HG02884 (cell line): ENCODE results near the gene CADM2.
"Not testable (repeated sequence)": the region's sequence is repeated elsewhere in the genome, so short reads cannot be mapped to it uniquely, and the experiment has no call there.

Source experiments
- ATAC-seq: cut with Tn5 transposase; IDR thresholded peaks from one replicate; pipeline ENCODE4 v1.9.1; 2021; ENCODE audit warnings: mild to moderate bottlenecking, moderate library complexity; ENCODE audit not compliant: unreplicated experiment

Gene CADM2

DNA sequence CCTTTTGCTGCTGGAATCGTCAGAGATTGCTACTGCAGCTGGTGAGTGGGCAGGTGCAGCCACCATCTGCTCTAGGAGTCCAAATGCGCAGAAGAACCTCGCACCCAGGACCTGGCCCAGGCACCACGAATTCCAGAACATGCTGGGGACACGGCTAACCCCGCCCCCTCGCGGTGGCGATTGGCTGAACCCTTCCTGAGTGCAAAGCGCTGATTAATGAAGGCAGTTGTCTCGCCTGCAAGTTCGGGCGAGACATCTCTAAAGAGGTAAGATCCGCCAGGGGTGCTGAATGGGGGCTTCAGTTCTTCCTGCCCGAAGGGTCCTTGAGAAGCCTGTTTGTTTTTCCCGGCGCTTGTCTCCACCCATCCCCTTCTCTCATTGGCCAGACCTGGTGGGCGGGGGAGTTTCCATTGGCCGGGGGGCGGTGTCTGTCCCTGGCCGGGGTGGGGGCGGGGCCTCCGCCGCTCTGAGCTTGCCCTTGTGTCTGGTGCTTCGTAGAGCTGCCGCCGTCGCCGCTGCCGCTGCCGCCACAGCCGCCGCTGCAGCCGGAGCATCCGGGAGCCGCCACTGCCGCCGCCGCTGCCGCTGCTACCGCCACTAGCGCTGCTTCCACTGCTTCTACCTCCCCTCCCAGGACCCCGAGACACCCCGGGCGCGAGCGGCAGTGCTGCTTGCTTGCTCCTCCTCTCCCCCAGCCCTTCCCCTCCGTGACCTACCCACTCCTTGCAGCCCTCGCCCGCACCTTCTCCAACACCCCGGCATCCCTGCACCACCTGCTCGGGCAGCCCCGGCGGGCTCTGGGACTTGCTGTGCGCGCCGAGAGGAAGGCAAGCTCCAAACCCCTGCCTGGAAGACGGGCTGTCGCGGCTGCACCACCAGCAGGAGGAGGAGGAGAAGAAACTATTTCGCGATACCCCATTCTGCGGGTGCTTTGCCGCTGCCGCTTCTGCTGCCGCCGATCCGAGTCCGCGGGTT is at the start of gene CADM2:
Gene CADM2, plus strand, starts transcription at position 495 of the 975 bp plus-strand sequence.
- ATAC-seq: peak; percentile 91

DNA sequence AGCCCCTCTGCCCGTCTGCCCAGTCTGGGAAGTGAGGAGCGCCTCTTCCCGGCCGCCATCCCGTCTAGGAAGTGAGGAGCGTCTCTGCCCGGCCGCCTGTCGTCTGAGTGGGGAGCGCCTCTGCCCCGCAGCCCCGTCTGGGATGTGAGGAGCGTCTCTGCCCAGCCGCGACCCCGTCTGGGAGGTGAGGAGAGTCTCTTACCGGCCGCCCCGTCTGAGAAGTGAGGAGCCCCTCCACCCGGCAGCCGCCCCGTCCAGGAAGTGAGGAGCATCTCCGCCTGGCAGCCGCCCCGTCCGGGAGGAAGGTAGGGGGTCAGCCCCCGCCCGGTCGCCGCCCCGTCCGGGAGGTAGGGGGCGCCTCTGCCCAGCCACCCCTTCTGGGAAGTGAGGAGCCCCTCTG is 40.2 kb upstream of the CADM2 start:
- not testable (repeated sequence) for ATAC-seq

DNA sequence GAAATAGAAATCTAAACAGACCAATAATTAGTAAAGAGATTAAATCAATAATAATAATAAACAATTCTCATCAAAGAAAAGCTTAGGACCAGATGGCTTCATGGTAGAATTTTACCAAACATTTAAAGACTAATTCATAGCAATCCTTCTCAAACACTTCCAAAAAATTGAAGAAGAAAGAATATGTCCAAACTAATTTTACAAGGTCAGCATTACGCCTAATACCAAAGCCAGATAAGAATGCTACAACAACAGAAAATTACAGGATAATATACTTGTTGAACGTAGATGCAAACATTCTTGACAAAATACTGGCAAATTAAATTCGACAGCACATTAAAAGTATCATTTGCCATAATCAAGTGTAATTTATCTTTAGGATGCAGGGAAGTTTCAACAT is 36.1 kb upstream of the CADM2 start:
- ATAC-seq: no peak

DNA sequence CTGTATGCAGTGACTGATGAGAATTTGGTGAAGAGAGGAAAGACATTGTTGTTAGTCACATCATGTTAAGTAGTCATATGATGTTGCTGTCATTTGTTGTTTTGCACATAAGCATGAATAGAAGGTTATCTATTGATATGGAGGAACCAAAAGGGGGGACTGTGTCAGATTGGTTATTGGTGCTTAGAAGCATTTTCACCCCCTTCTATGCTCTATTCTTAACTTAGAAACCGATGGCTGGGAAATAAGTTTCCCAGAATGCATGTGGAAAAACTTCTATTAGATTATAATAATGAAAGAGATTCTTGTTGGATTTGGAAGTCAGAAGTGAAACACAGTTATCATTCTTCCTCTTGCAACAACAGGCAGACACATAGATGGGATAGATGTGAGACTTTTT is 33.2 kb upstream of the CADM2 start:
- ATAC-seq: no peak

DNA sequence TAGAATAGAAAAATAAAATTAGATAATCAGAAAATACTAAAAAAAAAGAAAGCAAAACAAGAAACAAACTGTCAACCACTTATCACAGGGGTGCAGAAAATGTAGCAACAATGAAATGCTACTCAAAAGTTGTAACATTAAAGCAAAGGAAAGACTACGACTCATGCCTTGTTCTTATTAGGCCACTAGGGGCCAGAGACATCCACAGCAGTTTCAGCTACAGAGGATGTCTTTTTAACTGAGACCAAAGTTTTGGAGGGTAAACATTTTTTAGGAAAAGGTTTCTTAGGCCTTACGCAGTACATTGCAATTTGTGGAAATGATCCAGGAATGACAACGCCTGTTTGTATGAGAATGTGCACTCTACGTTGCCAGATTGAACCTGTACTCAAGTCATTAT is 15.4 kb upstream of the CADM2 start:
- ATAC-seq: no peak

DNA sequence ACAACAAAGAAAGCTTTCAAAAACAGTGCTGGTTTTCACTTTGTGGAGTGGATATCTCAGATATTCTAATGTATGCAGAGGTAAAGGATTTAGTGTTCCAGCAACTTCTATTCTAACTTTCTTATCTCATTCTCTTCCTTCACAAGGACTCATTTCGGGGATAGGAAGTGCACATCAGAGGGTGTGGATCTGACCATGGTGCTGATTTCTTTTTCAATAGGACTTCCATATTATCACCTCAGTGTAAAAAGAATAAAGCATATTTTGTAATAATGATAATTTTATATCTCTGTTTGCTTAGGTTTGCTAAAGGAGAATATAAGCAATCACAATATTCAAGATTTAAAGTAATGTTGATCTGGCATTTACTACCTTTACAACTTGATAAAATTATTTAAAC is 12.5 kb upstream of the CADM2 start:
- no peak for ATAC-seq

DNA sequence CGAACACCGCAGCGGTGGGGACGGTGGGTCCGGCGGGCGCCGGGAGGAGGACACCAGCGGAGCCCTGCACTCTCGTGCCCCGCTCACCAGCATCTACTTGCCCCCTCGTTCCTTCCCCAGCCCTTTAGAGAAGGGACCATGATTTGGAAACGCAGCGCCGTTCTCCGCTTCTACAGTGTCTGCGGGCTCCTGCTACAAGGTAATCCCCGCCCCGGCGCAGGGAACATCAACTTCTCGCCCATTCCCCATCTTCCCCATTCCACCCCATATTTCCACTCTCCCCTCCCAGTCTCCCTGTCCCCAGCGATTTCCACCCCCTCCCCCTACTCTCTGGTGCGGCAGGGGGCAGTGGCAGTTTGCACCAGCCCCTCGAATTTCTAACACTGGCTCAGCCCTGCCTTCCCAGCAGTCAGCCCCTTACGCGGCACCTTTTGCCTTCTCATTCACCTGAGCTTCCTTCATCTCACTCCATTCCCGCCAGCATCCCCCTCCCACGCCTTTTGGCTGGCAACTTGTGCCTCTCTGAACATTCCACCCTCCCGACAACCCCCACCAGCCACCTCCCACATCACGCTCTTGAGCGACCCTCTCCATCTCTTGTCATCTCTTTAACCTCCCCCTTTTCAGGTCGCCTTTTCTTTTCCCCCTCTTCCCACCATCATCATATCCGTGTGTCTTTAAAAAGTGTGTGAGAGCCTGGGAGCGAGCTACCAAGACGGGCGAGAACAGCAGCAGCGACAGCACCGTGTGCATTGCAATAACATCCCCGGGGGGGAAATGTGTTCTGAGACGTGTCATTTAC is 882 bp downstream of the CADM2 start:
- ATAC-seq: no peak

DNA sequence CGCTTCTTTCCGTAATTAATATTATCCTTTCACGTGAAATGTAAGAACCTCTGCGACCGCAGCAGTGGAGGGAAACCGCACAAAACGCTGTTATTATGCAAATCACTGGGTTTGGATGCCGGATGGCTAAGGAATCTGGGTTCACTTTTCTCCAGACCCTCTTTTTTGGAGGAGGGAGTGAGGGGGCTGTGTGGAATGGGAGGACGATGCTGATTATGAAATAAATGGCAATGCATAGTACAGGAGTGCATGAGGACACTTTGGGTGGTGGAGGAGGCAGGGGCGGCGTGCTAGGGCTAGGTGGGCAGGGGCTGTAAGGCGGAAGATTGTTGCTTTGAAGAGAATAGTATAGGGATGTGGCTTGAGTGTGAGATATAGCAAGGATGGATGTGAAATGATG is 1.8 kb downstream of the CADM2 start:
- no peak for ATAC-seq

DNA sequence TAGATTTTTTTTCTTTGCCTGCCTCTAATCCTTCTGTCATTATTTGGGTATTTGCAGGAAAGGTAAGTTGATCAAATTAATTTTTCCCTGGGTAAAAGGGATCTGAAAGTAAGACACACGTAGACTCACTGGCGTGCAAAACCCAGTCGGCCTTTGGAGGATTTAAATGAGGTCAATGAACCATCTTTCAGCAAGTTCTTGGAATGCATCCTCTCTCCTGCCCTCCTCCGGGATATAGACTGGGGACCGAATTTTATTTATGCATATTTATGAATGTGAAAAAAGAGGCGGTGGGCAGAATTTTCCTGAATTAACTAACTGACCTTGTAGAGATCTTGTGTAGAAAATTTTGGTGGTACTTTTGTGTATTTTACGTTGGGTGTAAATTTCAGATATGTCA is 2.2 kb downstream of the CADM2 start:
- no peak for ATAC-seq

DNA sequence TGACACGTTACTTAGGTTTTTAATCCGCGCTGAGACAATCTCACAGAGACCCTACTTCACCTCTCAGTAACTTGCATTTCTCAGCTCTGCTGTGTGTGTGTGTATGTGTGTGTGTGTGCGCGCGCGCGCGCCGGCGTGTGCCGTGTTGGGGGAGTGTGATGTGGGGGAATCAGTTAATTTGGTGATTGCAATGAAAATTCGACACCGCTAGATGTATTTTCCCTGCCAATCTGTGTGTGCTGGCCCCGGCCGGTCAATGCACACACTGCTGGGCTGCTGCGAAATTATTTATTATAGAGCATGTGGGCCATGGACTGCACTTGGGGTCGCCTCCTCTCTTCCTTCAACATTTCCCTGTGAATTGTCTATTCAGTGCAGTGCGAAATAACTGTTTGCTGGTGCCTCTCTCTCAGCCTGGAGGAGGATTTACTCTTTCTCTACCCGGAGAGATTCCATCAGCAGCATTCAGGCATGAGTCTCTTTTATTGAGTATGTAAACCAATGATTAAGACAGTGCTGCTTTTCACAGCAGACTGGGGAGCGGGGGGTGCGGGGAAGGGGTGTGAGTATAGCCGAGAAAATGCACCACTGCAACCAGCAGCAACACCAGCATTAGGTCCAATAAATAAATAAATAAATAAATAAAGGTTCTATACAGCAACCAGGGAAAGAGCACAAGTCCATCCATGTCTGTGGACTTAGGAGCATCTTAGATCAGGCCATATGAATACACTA is 2.9 kb downstream of the CADM2 start:
- no peak for ATAC-seq

DNA sequence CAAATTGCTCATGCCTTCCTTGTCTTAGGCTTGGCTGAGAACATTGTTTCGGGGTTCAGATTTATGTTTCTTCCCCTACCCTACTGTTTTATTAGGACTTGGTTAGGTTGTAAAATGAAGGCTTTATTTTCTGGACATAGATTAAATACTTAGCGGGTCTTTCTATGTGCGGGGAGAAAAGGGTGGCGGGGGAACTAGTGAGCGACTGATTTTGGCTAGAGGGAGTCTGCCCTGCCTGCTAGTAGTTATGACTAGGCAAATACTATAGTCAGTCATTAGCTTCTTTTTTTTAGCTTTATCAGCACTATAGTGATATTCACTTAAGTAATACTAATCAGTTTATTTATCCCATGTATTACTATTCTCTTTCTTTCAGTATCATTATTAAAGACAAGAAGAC is 3.6 kb downstream of the CADM2 start:
- ATAC-seq: no peak

DNA sequence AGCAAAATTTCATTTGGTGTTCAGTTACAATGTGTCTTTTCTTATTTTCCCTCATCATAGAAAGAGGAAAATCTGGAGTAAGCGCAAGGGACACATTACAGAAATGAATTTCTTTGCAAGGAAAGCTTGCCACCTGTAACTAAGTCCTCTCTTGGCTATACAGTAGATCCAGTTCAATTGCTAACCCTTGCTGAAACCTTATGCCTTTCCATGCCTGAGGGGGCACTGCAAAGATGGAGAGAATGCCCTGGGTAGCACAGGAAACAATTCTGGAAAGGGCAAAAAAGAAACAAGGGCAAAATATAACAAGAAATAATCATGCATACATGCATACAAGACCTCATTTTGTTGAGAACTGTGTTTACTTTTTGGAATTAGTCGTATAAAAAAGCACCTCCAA is 4.3 kb downstream of the CADM2 start:
- no peak for ATAC-seq

DNA sequence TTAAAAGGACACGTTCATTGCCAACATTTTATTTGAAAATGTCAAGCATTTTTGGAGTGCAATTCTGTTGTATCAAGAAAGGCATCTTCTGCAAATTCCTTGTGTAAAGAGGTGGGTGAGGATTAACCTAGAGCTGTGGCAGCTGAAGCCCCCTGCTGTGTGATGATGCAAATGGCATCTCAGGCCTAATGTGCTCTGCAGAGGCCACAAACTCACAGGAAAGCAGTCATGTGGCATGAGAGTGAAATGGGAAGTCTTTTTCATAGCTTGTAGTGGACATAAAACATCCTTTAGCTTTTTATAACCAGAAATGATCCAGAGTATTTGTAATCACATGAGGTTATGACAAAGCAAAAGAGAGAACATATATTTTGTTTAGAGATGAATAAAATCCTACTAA is 6.4 kb downstream of the CADM2 start:
- ATAC-seq: no peak

DNA sequence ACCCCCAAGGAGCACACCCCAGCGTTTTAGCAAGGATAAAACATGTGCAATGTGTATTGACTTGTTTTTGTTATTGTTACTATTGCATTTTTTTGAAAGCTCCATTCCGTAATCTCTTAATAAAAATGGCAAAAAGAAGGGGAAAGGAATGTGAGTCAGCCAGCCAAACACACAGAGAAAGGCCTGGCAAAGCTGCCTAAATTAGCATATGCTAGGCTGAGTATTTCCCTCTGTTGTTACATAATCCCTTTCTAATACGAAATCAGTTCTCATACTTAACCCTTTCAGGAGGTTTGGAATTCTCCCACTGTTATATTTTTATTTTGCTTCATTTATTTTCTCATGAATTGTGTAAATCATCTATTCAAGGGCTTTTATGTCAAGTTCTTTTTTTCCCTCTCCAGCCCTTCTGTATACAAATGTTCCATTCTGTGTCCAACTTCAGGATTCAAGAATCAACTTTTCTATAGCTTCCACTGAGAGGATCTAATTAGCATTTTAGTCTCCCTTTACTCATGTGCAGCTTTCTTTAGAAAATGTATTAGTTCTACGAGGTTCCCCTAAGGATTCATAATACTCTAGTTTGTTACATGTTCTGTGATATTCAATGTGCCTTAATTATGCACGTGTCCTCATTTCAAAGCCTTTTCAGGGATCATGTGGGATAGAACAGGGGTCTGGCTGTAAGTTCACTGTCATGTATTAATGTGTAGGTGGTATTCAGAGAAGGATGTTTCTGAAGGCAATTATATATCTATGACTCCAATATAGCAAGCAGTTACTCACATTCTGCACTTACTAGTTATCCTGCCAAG is 9.2 kb downstream of the CADM2 start:
- no peak for ATAC-seq

DNA sequence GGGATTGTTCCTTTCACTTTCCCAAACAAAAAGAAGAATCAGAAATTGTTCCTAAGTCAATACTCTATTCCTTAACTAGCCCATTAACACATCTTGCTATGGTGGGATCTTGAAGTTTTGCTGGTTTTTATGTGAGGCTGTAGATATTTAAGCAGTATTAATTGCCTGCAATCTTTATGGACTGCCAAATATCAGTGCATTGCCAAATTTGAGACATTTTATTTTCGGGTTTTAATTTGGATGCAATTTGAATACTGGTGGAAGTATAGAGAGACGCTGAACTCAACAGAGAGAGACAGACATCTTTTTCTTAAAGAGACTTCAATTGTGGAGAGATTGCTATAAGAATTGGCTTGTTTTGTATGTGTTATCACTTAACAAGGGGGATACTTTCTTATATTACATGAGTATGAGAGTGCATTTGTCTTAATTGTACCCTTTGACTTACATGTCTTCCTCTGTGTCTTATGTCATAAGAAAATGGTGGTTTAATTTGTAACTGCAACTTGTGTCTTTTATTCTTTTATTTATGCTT is 10.0 kb downstream of the CADM2 start:
- no peak for ATAC-seq

DNA sequence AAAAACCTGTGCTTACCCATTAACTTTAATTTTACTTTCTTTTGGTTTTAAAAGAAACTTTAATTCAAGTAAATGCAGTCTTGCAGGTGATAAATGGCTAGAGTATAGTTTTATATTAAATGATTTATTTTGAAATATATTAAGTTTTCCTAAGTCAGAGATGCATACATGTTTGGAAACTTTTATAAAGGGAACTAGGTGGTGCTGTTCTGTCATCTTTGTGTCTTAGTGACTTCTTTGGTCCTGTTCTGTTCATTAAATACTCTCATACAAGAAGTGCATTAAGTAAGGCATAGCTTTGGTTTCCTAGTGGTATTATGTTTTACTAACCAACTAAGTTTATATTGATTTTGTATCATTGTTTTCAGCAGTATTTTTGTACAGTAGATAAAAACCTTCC is 15.6 kb downstream of the CADM2 start:
- ATAC-seq: no peak

DNA sequence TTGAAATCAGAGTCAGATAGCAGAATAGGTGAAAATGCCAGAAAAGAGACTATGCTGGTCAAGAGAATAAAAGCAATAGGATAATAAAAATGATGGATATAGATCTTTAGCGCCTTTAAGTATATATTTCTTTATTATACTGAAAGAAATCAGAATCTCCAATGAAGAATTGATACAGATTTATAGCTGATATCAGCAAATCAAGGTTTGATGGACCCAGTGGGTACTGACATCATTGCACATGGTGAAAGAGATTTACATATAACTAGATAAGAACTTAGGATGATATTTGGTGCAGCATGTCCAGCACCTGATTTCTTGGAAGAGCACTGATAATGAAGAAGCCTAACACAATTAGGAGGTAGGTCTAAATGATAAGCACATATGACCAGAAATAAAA is 18.2 kb downstream of the CADM2 start:
- ATAC-seq: no peak

DNA sequence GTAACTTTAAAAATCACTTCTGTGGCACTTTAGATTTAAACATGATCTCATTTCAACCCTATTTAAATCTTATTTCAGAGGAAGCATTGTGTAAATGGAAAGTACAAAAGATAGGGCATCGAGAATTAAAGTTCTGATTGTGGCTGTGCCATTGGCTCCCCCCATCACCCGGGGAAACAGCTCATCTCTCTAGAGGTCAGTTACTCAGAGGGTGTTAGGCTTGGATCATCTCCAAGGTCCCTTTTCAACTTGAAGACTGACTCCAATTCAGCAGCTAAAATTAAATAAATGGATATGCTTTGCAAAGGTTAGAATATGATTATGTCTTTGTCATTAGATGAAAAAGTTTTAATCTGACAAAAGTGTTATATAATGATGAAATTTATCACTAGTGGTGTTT is 20.1 kb downstream of the CADM2 start:
- ATAC-seq: no peak

DNA sequence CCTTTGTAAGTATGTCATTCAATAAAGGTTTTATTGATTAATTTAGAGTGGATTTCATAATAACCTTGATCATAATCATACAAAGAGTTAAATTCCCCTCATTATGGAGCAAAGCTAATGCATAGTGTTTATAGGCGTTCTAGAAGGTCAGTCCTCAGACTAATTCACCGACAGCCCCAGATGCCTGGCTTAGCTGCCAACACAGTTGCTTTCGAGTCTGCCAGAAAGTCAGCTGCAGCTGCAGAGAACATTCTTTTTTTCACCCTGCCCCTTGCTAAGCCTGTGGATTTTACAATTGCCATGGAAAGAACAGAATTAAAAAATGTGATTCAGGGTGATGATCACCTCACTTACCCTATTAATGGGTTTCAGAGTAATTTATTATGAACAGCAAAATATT is 21.2 kb downstream of the CADM2 start:
- ATAC-seq: no peak

DNA sequence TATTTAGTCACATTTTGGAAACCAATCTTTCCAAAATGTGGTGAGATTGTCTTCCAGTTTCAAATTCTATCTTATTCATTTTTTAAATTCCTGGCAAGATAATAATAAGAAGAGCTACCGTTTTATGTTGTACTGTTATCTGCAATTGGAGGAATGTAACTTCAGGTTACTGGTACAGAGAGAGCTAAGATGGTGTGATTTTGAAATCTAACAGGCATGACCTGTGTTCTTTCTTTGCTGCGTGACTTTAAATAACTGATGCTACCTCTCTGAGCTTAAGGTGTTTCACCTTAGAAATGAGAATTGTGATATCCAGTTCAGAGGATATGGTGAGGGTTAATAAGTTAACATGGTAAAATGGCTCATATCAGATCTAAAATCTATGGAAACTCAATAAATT is 21.7 kb downstream of the CADM2 start:
- ATAC-seq: no peak
